ENCODE data around the gene TMEM219.
A peak's percentile ranks its signal among the peaks of the same experiment; 100 is the strongest.
"Not testable (repeated sequence)": the region's sequence is repeated elsewhere in the genome, so short reads cannot be mapped to it uniquely, and the experiment has no call there.

The TMEM219 gene

GRCh38 chr16:29951625-29952365, 10.1 kb upstream of the TMEM219 start:
- DNase-seq, result no peak

GRCh38 chr16:29958756-29959155, 3.1 kb upstream of the TMEM219 start:
- DNase-seq, result no peak

- DNase-seq, result no peak
Observed at GRCh38 chr16:29959293-29959692, 2.6 kb upstream of the TMEM219 start.

- DNase-seq, result not testable (repeated sequence)
Observed at GRCh38 chr16:29959821-29960220, 2.1 kb upstream of the TMEM219 start.

DNA sequence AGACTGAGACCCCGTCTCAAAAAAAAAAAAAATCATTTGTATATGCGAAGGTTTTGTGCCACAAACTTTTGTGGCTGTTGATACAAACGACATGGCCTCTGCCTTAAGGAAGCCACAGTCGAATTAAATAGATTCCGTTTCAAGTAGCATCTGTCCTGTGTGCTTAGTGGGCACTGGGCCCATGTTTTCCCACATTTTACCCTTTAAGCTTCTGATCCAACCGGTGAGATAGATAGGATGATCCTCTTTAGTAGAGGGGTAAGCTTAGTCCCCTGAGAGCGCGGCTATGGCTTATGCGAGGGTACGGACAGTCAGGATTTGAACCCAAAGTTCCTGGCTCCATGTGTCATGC, 776 bp upstream of the TMEM219 start:
- no peak for DNase-seq

GRCh38 chr16:29962344-29962994, 590 bp downstream of the TMEM219 start:
- DNase-seq, result peak in 1 of 2 experiments; percentile 39

GRCh38 chr16:29963021-29963743, 1.3 kb downstream of the TMEM219 start:
- DNase-seq, result no peak

GRCh38 chr16:29968205-29968604, 6.3 kb downstream of the TMEM219 start:
- DNase-seq, result no peak

GRCh38 chr16:29971304-29971703, 9.4 kb downstream of the TMEM219 start:
- DNase-seq, result no peak

- DNase-seq, result no peak
Observed at GRCh38 chr16:29972500-29972899, 10.6 kb downstream of the TMEM219 start.

GRCh38 chr16:29972992-29973383, 11.1 kb downstream of the TMEM219 start:
- DNase-seq, result no peak

DNA sequence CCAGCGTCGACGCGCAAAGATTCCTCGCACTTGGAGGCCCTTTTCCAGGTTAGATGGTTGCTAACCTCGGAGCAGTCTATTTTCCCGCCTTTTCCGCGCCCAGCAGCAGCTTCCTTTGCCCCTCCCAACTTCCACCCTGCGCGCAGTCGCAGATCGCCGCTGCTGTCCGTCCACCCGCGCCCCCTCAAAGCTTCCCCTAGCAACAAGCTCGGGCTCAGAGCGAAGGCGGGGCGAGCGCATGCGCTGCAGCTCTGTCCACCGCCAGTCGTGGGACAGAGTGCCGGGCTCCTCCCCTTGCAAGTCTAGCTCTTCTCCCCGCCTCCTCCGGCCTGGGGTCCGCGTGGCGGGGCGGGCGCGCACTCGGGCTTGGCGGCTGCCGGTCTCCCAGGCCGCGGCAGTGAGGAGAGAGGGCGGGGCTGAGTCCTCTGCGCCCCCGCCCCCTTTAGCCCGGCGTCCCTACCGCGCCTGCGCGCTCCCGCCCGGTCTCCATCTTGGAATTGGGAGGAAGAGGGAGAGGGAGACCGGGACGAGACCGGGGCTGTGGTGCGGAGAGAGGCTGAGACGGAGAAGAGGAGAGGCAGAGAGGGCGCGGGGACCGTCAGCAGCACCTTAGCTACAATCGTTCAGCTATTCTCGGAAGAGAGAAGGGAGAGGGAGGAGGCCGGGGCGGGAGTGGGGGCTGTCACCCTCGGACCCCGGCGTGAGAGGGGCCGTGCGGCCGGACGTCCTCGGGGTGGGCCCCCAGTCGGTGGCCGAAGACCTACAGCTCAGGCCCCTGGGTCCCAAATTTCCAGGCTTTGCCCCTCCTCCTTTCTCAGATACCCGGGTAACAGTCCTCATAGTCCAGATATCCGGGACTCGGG, 11.7 kb downstream of the TMEM219 start, which contains the start of gene TAOK2:
TSS of gene TAOK2 (plus strand) at position 485 of the 863 bp plus-strand sequence. CDS start 3,905 bp downstream, outside the sequence.
- peak; percentile 96 to 98 for DNase-seq

GRCh38 chr16:29974291-29975133, 12.6 kb downstream of the TMEM219 start:
- DNase-seq, result no peak

DNA sequence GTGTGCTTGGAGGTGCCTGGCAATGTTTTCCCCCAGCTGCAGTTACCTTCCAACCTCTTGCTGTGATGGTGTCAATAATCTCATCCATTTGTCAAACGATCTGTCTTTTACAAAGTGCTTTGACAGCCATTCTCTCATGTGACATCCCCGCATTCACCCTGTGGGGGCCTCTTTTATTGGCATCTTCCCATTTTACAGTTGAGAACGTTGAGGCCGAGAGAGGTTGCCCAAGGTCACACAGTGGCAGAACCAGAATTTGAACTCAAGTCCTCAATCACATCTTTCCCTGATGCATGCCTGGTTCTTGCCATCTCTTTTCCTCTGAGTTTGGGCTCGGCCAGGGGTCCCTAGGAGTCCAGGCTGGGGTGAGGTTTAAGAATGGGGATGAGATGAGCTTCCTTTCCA, 13.3 kb downstream of the TMEM219 start:
- DNase-seq, result no peak

GRCh38 chr16:29975811-29976511, 14.1 kb downstream of the TMEM219 start:
- DNase-seq, result no peak

DNA sequence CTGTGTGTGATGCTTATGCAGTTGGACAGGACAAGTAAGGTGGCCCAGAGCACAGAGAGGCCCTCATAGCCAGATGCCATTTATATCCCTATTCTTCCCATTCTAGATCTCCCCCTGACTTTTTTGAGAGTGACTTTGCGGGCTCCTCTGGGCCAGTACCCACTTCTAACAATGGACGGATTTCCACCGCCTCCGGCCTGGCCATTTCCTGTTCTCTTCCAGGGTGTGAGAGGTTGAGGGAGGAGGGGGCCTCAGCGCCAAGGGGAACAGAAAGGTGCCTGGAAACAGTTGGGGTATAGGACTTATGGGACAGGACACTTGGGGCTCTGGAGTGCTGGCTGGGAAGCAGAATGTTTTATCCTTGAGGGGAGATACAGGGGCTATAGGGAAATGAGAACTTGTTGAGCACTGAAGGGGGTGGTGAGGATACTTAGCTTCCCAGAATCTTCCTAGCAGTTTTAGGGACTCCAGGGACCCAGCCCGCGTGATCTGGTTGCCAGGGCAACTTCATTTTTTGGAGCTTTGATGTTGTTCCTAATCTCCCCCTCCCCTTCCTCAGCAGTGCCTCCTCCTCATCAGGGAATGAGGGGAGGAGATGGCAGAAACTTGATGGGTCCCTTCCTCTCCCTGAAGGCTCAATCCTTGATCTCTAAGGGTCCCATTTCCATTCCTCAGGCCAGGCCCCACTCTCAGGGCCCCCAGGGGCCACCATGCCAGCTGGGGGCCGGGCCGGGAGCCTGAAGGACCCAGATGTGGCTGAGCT, 15.4 kb downstream of the TMEM219 start:
- no peak for DNase-seq

- no peak for DNase-seq
Observed at GRCh38 chr16:29978081-29978480, 16.2 kb downstream of the TMEM219 start.

DNA sequence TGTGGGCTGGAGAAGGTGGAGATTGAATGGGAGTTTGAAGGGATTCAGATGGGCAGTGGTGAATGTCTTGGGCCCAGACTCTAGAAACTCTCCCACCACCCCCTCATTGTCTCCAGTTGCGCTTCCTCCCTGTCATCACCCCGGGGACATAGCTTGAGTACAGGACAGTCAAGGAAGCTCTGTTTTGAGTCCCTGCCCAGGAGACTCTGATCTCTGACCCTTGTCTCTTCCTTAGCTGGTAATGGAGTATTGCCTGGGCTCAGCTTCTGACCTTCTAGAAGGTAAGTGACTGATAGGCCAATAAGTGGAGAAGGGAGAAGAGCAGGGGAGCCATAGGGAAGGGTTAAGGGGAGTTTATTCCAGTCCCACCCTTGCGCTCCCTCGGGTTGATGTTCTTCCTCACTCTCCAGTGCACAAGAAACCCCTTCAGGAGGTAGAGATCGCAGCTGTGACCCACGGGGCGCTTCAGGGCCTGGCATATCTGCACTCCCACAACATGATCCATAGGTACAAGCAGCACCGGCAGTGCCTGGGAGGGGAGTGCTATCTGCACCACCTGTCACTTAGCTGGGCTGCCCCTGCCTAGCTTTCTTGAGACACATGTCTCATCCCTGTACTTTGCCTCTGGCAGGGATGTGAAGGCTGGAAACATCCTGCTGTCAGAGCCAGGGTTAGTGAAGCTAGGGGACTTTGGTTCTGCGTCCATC, 16.8 kb downstream of the TMEM219 start:
- DNase-seq, result no peak

- no peak for DNase-seq
Observed at GRCh38 chr16:29982560-29983419, 20.9 kb downstream of the TMEM219 start.
